ENCODE data around the gene PALLD. TPM values are rescaled to one million over a fixed set of nuclear protein-coding genes. Genes with fewer than 3 reads are reported as not detected.
A peak's percentile ranks its signal among the peaks of the same experiment; 100 is the strongest.

PALLD gene
- total RNA-seq, 1 experiment from 2014 or later = 27.6 TPM

- TF ChIP-seq CTCF (IDR thresholded peaks at IDR 0.05; ENCODE audit: unreplicated experiment) = no peak
- Mint-ChIP-seq H3K4me3 (ENCODE audit: low read depth, unreplicated experiment) (no peak overlapping the region), H3K36me3 (ENCODE audit: insufficient read depth, unreplicated experiment) (no peaks in the 10 kb centered on the region), H3K27me3 (ENCODE audit: unreplicated experiment) (no peaks in the 10 kb centered on the region), H3K9me3 (ENCODE audit: low read depth, unreplicated experiment) (no peaks in the 10 kb centered on the region), H3K27ac (ENCODE audit: unreplicated experiment) (no peak overlapping the region), H3K4me1 (ENCODE audit: low read depth, unreplicated experiment) (peaks cover 17% of the 10 kb centered on the region)
- CTCF ChIA-PET = interaction anchor here (0.9 to 1.0 kb wide), 2 partner anchors 102 to 331 kb away, joined by 3 read pairs; no protein-coding TSS in a partner anchor
- no TSS peak for BruUV-seq (replicated peaks)
- intact Hi-C loops (cut with micrococcal nuclease; ENCODE audit: unreplicated experiment) = loop anchor here (5.0 kb wide), 4 partner anchors 43 to 328 kb away; no protein-coding TSS in a partner anchor
- DNase-seq = peak; percentile 16
These were observed 92.2 kb downstream of the PALLD start for GRCh38 chr4:168588916-168589531.

- H3K36me3 Mint-ChIP-seq (ENCODE audit: insufficient read depth, unreplicated experiment) = no peaks in the 10 kb centered on the region
- H3K27ac Mint-ChIP-seq (ENCODE audit: unreplicated experiment) = no peak overlapping the region
- H3K9me3 Mint-ChIP-seq (ENCODE audit: low read depth, unreplicated experiment) = no peaks in the 10 kb centered on the region
- CTCF ChIA-PET = interaction anchor here (0.6 kb wide), 1 partner anchor 192 kb away, joined by 4 read pairs; no protein-coding TSS in a partner anchor
- no peak for DNase-seq
- no peak for TF ChIP-seq CTCF (IDR thresholded peaks at IDR 0.05; ENCODE audit: unreplicated experiment)
- H3K27me3 Mint-ChIP-seq (ENCODE audit: unreplicated experiment) = no peaks in the 10 kb centered on the region
- no TSS peak for BruUV-seq (replicated peaks)
- H3K4me1 Mint-ChIP-seq (ENCODE audit: low read depth, unreplicated experiment) = peaks cover 11% of the 10 kb centered on the region
- H3K4me3 Mint-ChIP-seq (ENCODE audit: low read depth, unreplicated experiment) = no peak overlapping the region
- intact Hi-C loops (cut with micrococcal nuclease; ENCODE audit: unreplicated experiment) = no loop called here
These were observed 95.8 kb downstream of the PALLD start for GRCh38 chr4:168592676-168593075.

GRCh38 chr4:168593399-168593798 lies 96.5 kb downstream of the PALLD start:
- DNase-seq = no peak
- Mint-ChIP-seq H3K4me3 (ENCODE audit: low read depth, unreplicated experiment) (no peak overlapping the region), H3K4me1 (ENCODE audit: low read depth, unreplicated experiment) (peaks cover 9% of the 10 kb centered on the region), H3K27ac (ENCODE audit: unreplicated experiment) (no peak overlapping the region), H3K27me3 (ENCODE audit: unreplicated experiment) (no peaks in the 10 kb centered on the region), H3K36me3 (ENCODE audit: insufficient read depth, unreplicated experiment) (no peaks in the 10 kb centered on the region), H3K9me3 (ENCODE audit: low read depth, unreplicated experiment) (no peaks in the 10 kb centered on the region)
- no peak for TF ChIP-seq CTCF (IDR thresholded peaks at IDR 0.05; ENCODE audit: unreplicated experiment)
- intact Hi-C loops (cut with micrococcal nuclease; ENCODE audit: unreplicated experiment) = no loop called here
- CTCF ChIA-PET = no interaction called here
- no TSS peak for BruUV-seq (replicated peaks)

GRCh38 chr4:168594121-168594520 lies 97.3 kb downstream of the PALLD start:
- no peaks in the 10 kb centered on the region for H3K27me3 Mint-ChIP-seq (ENCODE audit: unreplicated experiment)
- no peak overlapping the region for H3K27ac Mint-ChIP-seq (ENCODE audit: unreplicated experiment)
- BruUV-seq (replicated peaks) = no TSS peak
- intact Hi-C loops (cut with micrococcal nuclease; ENCODE audit: unreplicated experiment) = no loop called here
- no peaks in the 10 kb centered on the region for H3K36me3 Mint-ChIP-seq (ENCODE audit: insufficient read depth, unreplicated experiment)
- DNase-seq = no peak
- H3K4me1 Mint-ChIP-seq (ENCODE audit: low read depth, unreplicated experiment) = peaks cover 6% of the 10 kb centered on the region
- CTCF ChIA-PET = no interaction called here
- H3K4me3 Mint-ChIP-seq (ENCODE audit: low read depth, unreplicated experiment) = no peak overlapping the region
- TF ChIP-seq CTCF (IDR thresholded peaks at IDR 0.05; ENCODE audit: unreplicated experiment) = no peak
- no peaks in the 10 kb centered on the region for H3K9me3 Mint-ChIP-seq (ENCODE audit: low read depth, unreplicated experiment)

Data from Calu3 (cell line).